Measurements from ENCODE around the gene ALDH3B1.

DNA sequence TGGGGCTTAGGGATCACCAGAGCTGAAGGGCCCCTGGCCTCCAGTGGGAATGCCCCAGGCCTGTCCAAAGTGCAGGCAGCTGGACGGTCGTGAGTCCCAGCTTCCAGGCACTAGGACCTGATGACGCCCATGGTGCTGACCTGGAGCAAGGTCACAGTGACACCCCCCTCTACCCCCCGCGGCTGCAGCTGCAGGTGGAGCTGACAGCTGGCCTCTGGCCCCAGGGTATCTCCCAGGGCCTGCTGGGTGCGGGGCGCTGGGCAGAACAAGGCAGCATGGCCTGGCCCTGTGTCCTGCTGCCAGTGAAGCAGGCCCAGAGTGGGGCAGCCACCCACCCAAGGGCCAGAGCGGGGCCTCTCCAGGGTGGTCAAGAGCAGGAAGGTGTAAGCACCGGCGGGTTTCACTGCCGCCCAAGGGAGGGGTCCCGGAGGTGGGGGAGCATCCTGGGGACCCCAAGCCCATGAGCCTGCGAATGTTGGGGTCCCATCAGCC is 28.1 kb downstream of the ALDH3B1 start:
- TF ChIP-seq, protein P1, sequence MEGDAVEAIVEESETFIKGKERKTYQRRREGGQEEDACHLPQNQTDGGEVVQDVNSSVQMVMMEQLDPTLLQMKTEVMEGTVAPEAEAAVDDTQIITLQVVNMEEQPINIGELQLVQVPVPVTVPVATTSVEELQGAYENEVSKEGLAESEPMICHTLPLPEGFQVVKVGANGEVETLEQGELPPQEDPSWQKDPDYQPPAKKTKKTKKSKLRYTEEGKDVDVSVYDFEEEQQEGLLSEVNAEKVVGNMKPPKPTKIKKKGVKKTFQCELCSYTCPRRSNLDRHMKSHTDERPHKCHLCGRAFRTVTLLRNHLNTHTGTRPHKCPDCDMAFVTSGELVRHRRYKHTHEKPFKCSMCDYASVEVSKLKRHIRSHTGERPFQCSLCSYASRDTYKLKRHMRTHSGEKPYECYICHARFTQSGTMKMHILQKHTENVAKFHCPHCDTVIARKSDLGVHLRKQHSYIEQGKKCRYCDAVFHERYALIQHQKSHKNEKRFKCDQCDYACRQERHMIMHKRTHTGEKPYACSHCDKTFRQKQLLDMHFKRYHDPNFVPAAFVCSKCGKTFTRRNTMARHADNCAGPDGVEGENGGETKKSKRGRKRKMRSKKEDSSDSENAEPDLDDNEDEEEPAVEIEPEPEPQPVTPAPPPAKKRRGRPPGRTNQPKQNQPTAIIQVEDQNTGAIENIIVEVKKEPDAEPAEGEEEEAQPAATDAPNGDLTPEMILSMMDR (IDR thresholded peaks at IDR 0.05) = no peak
- no peak for TF ChIP-seq POLR2A (IDR thresholded peaks at IDR 0.05)

All from testis (tissue), 2 donors.